GM21381 (cell line): Measurements from ENCODE around the gene TOR4A.
"Not testable (repeated sequence)": the region's sequence is repeated elsewhere in the genome, so short reads cannot be mapped to it uniquely, and the experiment has no call there.

ENCODE experiments used
- ATAC-seq: cut with Tn5 transposase; IDR thresholded peaks from one replicate; pipeline ENCODE4 v1.9.1; 2021; ENCODE audit warnings: mild to moderate bottlenecking, moderate library complexity; ENCODE audit not compliant: unreplicated experiment

TOR4A gene

DNA sequence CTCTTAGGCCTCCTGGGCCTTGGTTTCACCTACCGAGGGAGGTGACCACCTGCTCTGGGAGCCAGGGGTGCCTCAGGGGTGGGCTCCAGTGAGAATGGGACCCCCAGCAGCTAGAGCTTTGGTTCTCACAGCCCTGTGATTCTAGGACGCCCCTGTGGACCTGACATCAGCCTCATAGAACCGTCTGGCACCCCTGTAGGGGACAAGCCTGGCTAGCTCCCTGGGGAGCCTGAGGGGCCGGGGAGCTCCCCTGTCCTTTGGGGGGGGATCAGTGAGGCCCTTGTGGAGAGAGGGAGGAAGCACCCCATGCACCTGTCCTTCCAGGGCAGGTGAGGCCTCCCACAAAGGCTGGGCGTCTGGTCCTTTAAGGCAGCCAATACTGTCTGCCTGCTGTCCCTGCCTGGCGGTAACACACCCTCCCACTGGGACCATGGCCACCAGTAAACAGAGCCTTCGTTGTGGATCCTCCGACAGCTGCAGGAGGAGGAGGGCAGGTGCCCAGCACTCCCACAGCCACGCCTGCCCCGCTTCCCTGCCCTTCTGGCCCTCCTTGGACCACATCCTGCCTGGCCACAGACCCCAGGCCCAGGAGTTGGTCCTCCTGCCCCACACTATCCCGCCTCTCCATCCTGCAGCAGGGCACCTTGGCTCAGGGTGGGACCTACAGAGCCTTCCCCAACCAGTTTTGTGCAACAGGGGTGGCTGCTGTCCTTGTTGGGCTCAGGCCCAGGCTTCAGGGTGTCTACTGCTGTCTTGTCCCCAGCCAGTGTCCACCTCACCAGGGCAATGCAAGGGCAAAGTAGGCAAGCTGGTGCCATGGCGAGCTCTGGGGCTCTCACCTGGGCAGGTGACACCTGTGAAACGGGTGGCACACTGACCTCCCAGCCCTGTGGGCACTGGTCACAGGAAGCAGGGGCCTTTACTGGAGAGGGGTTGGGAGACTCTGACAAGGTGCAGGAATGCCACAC, 39.5 kb upstream of the TOR4A start:
- ATAC-seq, result no peak

DNA sequence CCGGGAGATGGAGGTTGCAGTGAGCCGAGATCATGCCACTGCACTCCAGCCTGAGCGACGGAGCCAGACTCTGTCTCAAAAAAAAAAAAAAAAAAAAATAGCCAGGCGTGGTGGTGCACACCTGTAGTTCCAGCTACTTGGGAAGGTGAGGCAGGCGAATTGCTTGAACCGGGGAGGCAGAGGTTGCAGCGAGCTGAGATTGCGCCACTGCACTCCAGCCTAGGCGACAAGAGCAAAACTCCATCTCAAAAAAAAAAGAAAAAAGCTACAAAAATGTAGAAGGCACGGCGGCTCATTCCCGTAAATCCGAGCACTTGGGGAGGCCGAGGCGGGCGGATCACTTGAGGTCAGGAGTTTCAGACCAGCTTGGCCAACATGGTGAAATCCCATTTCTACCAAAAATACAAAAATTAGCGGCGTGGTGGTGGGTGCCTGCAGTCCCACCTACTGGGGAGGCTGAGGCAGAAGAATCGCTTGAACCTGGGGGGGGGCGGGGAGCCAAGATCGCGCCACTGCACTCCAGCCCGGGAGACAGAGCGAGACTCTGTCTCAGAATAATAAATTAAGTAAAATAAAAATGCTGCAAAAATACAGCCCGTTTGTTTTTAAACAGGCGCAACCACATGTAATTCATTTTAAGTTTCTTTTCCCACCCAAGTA, 37.9 kb upstream of the TOR4A start:
- ATAC-seq, result not testable (repeated sequence)

DNA sequence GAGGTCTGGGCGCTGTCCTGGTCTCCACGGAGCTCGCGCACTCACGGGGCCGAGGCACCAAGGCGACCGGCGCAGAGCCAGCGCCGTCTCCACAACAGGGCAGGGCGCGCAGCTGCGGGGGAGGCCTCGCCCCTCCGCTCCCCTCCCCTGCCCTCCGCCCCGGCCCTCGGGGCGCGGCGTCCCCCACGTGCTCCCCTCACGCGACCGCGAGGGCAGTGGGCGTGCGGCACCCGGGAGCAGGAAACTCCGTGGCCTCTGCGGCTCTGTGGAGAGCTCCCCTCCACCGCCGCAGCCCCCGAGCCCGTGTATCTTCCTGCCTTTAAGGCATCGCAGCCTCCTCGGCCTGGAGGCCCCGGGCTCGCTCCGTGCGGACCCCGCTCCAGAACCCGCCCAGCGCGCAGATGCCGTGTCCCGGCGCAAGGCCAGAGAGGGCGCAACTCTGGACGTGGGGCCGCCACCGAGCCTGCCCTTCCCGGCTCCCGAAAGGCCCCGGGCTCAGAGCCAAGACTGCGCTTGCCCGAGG, 37.1 kb upstream of the TOR4A start:
- ATAC-seq, result peak; percentile 19

DNA sequence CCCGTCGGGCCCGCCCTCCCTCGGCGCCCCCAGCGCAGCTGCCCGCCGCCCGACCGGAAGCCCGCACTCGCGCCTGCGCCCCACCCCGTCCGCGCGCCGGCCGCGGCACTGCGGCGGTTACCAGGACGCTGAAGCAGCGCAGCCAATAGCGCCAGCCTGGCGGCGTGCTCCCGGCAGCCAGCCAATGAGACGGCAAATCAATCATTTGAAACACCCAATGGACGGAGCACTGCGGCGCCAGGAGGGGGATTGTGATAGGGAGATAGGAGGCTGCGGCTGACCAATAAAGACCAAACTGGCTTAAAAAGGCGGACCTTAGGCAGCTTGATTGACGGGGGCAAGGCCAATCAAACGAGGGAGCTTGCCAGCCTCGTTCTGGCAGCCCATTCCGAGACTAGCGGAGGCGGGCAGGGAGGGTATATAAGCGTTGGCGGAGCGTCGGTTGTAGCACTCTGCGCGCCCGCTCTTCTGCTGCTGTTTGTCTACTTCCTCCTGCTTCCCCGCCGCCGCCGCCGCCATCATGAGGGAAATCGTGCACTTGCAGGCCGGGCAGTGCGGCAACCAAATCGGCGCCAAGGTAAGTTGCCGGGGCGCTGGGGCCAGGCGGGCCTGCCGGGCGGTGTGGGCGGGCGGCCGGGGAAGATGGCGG, 36.6 kb upstream of the TOR4A start, which contains the start of gene TUBB4B:
Gene TUBB4B, plus strand, starts transcription at position 447 of the 649 bp plus-strand sequence. Its CDS starts 74 bp downstream, at position 521.
- peak; percentile 72 for ATAC-seq

DNA sequence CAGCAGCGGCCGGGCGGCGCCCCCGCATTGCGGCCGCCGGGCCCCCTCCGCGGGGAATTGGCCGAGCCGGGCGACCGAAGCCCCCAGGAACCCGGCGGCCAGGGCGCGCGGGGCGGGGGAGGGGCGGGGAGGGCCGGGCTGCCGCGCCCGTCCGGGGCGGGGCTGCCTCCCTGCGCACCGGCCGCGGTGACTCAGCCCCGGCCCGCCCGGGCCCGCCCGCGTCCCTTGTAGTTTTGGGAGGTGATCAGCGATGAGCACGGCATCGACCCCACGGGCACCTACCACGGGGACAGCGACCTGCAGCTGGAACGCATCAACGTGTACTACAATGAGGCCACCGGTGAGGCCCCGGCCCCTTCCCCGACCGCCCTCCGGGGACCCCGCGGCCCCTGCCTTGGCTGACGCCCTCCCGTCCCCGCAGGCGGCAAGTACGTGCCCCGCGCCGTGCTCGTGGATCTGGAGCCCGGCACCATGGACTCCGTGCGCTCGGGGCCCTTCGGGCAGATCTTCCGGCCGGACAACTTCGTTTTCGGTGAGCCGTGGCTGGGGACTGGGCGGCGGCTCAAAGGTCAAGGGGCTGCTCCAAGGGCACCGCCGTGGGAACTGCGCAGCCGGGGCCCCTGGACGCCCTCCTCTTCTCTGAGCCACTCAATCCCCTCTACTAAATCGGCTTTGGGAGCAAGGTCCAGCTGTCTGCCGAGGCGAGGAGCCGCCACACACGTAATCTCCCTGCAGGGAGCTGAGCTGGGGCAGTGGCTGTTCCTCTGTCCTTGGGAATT, 35.8 kb upstream of the TOR4A start:
- peak; percentile 5 for ATAC-seq

DNA sequence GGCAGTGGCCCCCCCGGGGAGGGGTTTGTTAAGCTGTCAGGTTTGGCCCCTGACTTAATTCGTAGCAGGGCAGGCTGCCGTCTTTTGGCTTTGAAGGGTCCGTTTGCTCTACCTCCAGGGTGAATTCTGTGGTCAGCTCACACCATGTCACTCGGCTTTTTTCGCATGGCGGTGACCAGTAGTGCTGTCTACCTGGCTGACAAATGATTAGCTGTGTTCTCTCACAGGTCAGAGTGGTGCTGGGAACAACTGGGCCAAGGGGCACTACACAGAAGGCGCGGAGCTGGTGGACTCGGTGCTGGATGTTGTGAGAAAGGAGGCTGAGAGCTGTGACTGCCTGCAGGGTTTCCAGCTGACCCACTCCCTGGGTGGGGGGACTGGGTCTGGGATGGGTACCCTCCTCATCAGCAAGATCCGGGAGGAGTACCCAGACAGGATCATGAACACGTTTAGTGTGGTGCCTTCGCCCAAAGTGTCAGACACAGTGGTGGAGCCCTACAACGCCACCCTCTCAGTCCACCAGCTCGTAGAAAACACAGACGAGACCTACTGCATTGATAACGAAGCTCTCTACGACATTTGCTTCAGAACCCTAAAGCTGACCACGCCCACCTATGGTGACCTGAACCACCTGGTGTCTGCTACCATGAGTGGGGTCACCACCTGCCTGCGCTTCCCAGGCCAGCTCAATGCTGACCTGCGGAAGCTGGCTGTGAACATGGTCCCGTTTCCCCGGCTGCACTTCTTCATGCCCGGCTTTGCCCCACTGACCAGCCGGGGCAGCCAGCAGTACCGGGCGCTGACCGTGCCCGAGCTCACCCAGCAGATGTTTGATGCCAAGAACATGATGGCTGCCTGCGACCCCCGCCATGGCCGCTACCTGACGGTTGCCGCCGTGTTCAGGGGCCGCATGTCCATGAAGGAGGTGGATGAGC, 35.0 kb upstream of the TOR4A start:
- ATAC-seq, result no peak

DNA sequence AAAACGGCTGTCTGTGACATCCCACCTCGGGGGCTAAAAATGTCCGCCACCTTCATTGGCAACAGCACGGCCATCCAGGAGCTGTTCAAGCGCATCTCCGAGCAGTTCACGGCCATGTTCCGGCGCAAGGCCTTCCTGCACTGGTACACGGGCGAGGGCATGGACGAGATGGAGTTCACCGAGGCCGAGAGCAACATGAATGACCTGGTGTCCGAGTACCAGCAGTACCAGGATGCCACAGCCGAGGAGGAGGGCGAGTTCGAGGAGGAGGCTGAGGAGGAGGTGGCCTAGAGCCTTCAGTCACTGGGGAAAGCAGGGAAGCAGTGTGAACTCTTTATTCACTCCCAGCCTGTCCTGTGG, 34.3 kb upstream of the TOR4A start:
- ATAC-seq, result not testable (repeated sequence)

DNA sequence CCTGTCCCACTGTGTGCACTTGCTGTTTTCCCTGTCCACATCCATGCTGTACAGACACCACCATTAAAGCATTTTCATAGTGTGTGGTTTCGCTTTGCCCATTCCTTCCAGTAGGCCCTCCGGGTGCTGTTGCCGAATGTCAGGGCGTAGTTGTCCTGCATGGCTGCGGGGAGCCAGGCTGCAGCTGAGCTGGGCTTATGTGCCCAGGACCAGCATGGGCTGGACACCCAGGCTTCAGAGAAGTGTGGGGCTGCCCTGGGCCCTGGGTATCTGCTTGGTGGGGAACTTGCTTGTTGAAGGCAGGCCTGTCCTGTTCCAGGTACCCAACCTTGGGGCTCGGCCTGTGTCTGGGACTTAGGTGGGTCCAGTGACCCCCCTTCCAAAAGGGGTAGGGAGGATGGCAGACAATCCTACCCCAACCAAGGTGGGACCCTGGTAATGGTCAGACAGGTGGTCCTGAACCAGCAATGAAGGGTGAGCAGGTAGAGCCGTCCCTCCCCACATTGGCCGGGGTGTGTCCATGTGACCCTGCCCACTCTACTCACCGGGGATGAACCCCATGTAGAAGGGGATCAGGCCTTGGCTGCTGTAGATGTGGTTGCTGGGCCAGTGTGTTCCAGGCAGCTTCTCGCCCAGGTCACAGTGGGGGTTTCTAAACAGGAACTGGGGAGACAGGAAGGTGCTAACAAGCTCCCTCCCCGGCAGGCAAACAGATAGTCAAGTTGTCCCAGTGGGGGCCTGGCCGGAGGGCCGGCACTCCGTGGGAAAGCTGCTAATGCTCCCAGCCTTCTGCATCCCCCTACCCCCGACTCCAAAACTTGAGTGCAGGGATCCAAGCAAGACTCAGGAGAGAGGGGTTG, 33.7 kb upstream of the TOR4A start:
- ATAC-seq, result no peak

DNA sequence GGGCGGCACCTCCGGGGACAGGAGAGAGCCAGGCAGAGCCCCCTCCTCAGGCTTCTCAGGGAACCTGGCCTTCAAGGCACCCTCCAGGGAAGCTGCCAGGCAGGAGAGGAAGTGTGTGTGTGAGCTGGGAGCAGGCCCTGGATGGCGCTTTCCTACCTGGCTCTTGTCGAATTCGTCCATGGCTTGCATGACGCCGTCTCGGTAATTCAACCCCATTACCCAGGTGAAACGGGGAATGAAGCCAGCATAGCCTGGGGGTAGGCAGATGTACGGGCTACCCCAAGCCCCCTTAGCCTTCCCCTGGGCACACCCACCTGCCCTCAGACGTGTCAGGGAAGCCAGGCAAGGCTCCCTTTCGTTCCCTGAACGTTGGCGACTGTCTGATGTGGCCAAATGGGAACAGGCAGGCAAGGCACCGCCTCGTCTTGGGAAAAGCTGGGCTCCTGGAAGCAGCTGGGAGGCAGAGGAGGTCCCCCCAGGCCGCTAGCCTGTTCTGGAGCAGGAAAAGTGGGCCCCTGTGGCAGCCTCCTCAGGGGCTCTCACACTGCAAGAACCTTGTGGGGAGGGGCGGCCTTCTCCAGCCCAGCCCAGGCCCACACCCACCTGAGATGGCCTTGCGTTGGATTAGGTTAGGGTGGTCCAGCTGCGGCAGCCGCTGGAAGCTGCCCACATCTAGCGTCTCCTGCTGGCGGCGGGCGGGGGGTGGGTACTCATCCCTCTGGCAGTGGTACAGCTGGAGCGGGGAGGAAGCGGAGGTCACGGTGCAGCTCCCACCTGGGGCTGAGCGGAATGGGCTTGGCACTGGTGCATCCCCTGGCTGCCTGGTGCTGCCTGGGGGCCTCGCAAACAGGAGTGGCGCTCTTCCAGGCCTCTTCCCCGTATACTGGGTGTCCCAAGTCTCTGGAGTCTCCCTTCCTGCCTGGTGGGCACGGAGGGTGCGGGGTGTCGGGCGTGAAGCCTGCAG, 32.8 kb upstream of the TOR4A start:
- ATAC-seq, result no peak

DNA sequence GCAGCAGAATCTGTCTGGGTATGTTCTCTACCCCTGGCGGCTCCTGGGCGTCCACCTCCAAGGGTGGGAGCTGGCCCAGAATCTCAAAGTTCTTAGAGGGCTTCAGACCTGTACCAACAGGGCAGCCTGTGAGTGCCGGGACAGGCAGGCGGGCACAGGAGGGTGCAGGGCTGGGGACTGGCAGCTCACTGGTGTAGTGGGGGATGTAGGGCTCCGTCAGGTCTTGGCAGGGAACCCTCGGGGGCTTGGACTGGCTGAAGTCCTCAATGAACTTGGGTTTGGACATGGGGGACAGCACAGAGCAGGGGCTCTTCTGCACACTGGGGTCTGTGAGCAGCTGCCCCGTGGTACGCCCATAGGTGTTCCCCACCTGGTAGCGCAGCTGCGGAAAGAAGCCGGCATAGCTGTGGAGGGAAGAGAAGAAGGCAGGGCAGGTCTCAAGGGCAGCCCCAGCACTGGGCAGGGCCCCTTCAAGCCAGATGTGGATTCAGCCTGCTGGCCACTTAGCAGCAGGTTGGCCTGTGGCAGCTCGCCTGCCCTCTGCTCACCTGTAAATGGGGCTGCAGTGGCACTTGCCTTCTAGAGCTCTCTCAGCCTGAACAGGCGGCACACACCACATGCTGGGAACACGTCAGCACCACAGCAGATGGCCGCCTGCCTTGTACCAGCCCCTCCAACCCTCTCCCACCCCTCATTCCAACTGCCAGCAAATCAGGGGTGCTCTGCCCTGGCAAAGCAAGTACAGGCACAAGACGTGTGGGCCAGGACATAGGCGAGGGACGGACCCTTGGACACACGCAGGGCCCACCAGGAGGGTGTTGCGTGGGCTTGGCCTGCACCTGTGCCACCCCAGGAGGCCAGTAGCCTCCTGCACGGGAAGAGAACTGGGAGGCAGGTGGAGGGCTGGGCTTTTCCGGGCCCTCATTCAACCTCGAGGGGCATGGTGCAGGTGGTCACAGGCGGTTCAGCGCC, 31.8 kb upstream of the TOR4A start:
- ATAC-seq, result no peak

DNA sequence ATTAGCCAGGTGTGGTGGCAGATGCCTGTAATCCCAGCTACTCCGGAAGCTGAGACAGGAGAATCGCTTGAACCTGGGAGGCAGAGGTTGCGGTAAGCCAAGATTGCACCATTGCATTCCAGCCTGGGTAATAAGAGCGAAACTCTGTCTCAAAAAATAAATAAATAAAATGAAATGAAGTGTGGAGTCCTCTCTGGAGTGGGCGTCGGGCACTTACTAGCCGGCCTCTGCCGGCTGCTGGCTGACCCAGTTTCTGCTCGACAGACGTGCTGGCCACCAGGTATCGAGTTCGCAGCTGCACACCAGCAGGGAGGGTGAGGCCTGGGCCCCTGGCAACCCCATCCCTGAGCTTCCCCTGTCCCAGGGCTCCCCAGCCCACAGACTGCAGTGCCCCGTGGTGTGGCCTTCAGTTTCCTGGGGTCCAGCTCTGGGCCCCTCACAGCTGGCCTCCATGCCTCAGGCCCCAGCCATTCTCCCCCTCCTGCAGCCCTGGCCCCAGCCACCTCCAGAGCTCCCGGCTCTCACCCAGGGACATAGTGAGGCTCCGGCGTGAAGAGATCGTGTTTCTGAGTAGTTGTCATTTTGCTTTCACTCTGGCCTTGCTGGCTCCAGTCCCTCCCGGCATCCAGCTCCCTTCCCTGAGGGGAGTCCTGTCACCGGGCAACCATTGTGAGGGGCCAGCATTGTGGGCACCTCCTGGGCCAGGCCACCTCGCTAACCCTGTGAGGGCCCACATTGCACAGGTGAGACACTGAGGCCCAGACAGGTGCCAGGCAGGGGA, 30.2 kb upstream of the TOR4A start:
- ATAC-seq, result no peak

DNA sequence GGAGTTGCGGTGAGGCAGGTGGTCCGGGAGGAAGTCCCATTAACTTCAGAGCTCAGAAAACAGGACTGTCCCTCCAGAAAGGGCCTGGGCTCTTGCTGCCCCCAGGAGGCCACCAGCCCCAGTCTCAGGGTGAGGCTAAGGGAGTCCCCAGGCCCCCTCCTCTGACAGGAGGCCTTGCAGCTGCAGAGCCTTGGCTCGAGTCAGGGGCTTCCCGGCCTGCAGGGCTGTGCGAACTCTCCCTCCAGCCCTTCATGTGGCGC, 29.7 kb upstream of the TOR4A start:
- ATAC-seq, result no peak

DNA sequence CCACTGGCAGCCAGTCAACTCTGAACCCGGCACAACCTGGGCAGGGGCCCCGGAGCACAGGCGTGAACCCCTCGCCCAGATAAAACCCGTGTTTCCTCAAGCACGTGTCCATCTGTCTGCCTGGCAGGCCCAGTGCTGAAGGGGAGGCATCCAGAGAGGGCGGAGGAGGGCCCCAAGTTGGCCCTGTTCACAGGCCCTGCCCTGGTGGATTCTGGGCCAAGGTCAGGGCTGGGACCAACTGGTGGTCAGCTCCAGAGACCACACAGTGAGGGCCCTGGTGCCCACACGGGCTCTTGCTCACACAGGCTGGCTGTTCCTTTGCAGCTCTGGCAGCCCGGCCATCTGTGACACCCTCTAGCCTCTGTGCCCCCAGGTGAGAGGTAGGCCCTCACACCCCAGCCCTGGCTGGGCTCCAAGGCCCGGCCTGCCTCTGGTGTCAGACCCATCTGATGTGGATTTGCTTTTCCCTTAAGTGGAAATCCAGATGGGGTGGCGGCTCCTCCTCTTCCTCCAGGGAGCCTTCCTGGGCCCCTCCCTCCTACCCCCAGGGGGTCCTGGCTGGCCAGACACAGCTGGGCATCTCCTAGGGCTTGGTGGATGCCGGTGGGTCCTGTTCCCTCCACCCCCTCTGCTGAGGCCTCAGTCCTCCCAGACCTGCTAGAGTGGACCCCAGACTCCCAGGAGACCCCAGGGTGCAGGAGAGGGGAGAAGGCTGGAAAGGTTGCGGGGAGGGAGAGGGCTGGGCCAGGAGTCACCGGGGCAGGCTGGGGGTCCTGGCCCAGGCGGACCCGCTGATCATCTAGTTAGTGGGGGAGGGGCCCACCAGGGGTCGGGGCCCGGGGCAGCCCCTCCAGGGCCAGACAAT, 27.0 kb upstream of the TOR4A start:
- no peak for ATAC-seq

DNA sequence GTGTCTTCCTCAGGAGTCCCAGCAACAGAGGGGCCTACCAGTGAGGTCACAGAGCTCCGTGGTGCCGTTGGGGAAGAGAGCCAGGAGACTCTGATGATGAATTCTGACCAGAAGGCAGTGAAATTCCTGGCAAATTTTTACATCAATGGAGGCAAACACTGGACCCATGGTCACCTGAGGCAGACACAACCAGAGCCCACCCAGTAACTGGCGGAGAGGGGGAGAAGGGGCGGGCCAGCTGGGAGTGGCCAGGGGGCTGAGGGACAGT, 26.4 kb upstream of the TOR4A start, which contains the start of gene STPG3:
Gene STPG3, plus strand, starts transcription at position 93 of the 268 bp plus-strand sequence. Its CDS starts 1 bp downstream, at position 94.
- ATAC-seq, result no peak
